Mesodermal cell (in vitro differentiated cells): ENCODE data around the gene TYROBP.

Source experiments
- H3K27ac ChIP-seq: 2 replicates; pipeline ENCODE4 v1.7.0; 2013; ENCODE audit warnings: mild to moderate bottlenecking, low read depth, low read length, moderate library complexity; ENCODE audit not compliant: severe bottlenecking
- H3K36me3 ChIP-seq: 2 replicates; pipeline ENCODE4 v1.7.1; 2013; ENCODE audit warnings: mild to moderate bottlenecking, low read length, moderate library complexity; ENCODE audit not compliant: control insufficient read depth, insufficient read depth
- H3K4me1 ChIP-seq: one replicate; pipeline ENCODE4 v1.7.1; 2013; ENCODE audit warnings: mild to moderate bottlenecking, low read length; ENCODE audit not compliant: insufficient read depth, control insufficient read depth, poor library complexity, severe bottlenecking
- H3K4me3 ChIP-seq: 2 replicates; pipeline ENCODE4 v1.7.0; 2013; ENCODE audit warnings: low read length, control low read depth, mild to moderate bottlenecking; ENCODE audit not compliant: insufficient read depth, poor library complexity, severe bottlenecking; ENCODE audit errors: extremely low read depth
- H3K9me3 ChIP-seq: 2 replicates; pipeline ENCODE4 v1.7.1; 2013; ENCODE audit warnings: mild to moderate bottlenecking, low read length, moderate library complexity; ENCODE audit not compliant: control insufficient read depth
- WGBS, 2 experiments: methylation state at CpG; one replicate each; pipeline ENCODE4 v1.1.5; 2013; ENCODE audit warnings: missing lambda C conversion rate in 2 of 2; ENCODE audit not compliant: insufficient coverage in 2 of 2; 5-methylcytosine and 5-hydroxymethylcytosine counted together

TYROBP gene

DNA sequence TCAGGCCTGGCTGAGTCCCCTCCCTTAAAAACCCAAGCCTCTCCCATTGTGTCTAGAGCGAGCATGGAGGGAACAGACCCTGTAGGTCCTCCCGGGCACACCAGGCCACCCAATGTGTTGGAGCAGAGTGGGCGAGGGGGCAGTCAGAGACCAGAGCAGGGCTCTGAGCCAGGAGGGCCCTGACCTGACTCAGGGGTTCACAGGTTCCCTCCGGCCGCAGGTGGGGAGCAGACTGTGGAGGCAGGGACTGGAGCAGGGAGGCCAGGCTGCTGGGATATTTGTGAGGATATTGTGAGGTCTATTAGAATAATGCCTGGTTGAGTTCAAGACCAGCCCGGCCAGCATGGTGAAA is 1.6 kb upstream of the TYROBP start:
- Histone ChIP-seq H3K4me3 (no peak overlapping the region), H3K4me1 (peaks cover 4% of the 10 kb centered on the region), H3K9me3 (no peaks in the 10 kb centered on the region), H3K27ac (no peak overlapping the region), H3K36me3 (no peaks in the 10 kb centered on the region)
- WGBS, 2 experiments = 86 to 100% methylated on average over 2 to 4 of the region's 6 CpGs

DNA sequence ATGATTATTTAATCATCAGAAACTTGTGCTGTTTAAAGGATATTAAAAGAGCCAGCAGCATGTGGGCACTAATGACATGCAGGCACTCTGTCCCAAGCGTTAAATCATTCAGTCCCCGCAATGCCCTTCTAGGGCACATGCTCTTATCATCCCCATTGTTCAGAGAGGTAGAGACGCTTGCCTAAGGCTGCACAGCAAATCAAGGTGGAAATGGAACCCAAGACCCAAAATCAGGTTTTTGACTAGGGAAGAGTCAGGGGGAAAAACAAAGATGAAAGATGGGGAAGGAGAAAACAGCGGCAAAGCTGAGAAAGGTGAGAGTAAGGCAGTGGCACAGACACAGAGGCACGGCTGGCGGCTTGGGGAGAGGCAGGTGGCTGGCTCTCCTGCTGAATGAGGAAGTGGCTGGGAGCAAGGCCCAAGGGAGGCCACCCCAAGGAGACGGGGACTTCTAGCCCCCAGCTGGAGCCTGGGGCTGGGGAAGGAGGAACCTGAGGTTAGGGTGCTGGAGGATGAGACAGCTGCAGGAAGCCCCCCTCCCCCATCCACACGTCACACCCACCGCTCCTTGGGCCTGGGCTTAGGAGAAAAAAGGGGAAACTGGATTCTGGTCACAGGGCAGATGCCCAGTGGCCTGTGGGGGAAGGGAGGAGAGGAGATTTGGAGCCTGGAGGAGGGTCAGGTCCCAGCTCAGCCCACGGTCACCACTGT is 1.0 kb upstream of the TYROBP start:
- H3K4me3 ChIP-seq = no peak overlapping the region
- H3K4me1 ChIP-seq = peaks cover 4% of the 10 kb centered on the region
- H3K36me3 ChIP-seq = no peaks in the 10 kb centered on the region
- H3K9me3 ChIP-seq = no peaks in the 10 kb centered on the region
- H3K27ac ChIP-seq = no peak overlapping the region
- 92 to 97% methylated on average over 4 to 6 of the region's 10 CpGs for WGBS, 2 experiments

DNA sequence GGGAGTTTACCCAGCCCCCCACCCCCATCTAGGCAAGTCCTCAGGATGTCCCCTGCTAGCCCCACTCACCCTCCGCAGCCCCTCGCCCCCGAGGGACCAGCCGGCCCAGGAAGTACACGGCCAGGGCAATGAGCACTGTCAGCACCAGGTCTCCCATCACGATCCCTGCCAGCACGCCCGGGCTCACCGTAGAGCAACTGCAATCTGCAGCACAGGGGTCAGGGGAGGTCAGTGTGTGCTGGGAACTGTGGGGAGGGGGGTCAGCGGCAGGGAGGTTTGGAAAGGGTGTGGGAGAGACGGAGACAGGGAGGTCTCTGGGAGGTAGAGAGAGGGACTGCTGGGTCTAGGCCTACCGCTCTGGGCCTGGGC is 734 bp downstream of the TYROBP start:
- peaks cover 5% of the 10 kb centered on the region for H3K4me1 ChIP-seq
- 50 to 64% methylated on average over 12 of the region's 12 CpGs for WGBS, 2 experiments
- no peak overlapping the region for H3K27ac ChIP-seq
- H3K4me3 ChIP-seq = no peak overlapping the region
- no peaks in the 10 kb centered on the region for H3K36me3 ChIP-seq
- no peaks in the 10 kb centered on the region for H3K9me3 ChIP-seq

DNA sequence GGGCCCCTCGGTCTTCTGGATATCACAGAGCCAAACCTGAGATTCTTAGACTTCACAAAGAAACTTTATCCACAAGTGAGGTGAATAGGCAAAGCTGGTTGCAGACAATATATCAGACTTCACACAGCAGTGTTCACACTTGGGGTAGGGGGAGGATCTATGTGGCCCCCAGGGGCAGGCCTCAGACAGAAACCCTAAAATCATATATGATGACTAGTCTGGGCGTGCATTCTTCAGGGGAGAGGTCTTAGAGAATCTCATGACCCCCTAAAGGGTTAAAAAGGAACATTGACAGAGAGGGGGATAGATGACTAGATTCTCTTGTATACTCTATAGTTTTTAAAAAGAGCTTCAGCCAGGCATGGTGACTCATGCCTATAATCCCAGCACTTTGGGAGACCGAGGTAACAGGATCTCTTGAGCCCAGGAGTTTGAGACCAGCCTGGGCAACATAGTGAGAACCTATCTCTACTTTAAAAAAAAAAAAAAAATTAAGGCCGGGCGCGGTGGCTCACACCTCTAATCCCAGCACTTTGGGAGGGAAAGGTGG is 2.8 kb downstream of the TYROBP start:
- Histone ChIP-seq H3K4me3 (no peak overlapping the region), H3K36me3 (no peaks in the 10 kb centered on the region), H3K4me1 (peaks cover 24% of the 10 kb centered on the region), H3K27ac (peak overlapping the region; percentile 29), H3K9me3 (no peaks in the 10 kb centered on the region)
- 67% methylated on average over 2 of the region's 6 CpGs; no CpG with 5 or more reads in 1 of the 2 experiments for WGBS, 2 experiments

DNA sequence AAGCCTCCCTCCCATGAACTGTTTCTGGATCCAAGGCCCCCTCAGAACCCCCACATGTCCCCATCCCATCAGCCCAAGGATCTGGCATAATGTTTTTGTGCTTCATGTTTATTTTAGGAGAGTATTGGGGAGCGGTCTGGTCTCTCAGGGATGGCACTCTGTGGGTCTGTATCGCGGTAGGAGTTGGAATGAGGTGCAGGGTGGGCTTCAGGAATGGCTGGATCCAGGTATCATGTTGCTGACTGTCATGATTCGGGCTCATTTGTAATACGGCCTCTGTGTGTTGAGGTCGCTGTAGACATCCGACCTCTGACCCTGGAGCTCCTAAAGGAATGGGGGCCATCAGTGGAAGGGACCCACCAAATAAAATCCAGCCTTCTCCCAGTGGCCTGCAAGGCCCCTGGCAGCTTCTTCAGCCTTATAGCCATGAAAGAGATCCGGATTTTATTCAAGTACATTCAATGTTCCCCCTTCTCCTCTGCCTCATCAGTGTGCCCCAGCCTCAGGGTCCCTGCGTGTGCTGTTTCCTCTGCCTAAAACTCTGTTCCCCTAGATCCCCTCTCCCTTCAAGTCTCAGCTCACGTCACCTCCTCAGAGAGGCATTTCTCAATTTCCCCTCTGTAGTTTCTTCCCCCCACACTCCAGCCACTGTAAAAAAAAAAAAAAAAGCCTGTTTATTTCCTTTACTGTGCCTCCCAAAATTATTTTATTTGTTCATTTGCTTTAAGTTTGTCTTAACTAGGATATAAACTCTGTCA is 3.6 kb downstream of the TYROBP start:
- H3K9me3 ChIP-seq = no peaks in the 10 kb centered on the region
- no peak overlapping the region for H3K4me3 ChIP-seq
- no peaks in the 10 kb centered on the region for H3K36me3 ChIP-seq
- H3K27ac ChIP-seq = peak overlapping the region; percentile 29
- 87 to 97% methylated on average over 8 to 9 of the region's 10 CpGs for WGBS, 2 experiments
- H3K4me1 ChIP-seq = peaks cover 24% of the 10 kb centered on the region

DNA sequence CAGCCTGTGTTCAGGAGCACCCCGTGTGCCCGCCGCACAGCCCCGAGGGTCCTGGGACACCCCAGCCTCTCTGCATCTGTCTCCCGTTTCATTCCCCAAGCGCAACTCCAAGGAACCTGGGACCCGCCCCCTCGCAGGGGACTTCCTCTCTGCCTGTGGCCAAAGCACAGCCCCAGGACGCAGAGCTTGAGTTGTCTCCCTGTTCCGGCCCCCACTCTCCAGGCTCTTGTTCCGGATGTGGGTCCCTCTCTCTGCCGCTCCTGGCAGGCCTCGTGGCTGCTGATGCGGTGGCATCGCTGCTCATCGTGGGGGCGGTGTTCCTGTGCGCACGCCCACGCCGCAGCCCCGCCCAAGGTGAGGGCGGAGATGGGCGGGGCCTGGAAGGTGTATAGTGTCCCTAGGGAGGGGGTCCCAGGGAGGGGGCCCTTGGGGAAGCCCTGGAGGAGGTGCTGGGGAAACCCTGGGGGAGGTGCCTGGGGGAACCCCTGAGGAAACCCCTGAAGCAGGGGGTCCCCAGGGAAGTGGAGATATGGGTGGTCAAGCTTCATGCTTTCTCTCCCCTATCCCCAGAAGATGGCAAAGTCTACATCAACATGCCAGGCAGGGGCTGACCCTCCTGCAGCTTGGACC is 4.4 kb downstream of the TYROBP start:
- Histone ChIP-seq H3K27ac (no peak overlapping the region), H3K4me3 (peak overlapping the region; percentile 6), H3K36me3 (no peaks in the 10 kb centered on the region), H3K4me1 (peaks cover 24% of the 10 kb centered on the region), H3K9me3 (no peaks in the 10 kb centered on the region)
- WGBS, 2 experiments = 1 to 10% methylated on average over 12 to 24 of the region's 24 CpGs

DNA sequence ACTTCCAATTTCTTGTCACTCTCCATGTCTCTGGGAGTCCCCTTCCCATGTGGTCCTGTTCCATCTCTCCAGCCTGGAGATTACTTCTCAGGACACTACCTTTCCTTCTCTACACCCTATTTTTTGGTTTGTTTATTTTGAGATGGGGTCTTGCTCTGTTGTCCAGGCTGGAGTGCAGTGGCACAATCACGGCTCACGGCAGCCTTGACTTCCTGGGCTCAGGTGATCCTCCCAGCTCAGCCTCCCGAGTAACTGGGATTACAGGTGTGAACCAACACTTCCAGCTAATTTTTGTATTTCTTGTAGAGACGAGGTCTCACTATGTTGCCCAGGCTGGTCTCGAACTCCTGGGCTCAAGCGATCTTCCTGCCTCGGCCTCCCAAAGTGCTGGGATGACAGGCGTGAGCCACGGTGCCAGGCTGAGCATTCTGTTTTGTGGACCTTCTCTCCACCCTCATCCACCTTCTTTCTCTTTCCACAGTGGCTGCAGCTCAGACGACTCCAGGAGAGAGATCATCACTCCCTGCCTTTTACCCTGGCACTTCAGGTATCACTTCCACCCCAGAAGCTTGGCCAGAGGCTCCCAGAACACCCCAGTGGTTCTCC is 5.1 kb downstream of the TYROBP start:
- Histone ChIP-seq H3K4me3 (no peak overlapping the region), H3K36me3 (peaks cover 5% of the 10 kb centered on the region), H3K9me3 (no peaks in the 10 kb centered on the region), H3K27ac (no peak overlapping the region), H3K4me1 (peaks cover 20% of the 10 kb centered on the region)
- 84 to 86% methylated on average over 10 of the region's 10 CpGs for WGBS, 2 experiments

DNA sequence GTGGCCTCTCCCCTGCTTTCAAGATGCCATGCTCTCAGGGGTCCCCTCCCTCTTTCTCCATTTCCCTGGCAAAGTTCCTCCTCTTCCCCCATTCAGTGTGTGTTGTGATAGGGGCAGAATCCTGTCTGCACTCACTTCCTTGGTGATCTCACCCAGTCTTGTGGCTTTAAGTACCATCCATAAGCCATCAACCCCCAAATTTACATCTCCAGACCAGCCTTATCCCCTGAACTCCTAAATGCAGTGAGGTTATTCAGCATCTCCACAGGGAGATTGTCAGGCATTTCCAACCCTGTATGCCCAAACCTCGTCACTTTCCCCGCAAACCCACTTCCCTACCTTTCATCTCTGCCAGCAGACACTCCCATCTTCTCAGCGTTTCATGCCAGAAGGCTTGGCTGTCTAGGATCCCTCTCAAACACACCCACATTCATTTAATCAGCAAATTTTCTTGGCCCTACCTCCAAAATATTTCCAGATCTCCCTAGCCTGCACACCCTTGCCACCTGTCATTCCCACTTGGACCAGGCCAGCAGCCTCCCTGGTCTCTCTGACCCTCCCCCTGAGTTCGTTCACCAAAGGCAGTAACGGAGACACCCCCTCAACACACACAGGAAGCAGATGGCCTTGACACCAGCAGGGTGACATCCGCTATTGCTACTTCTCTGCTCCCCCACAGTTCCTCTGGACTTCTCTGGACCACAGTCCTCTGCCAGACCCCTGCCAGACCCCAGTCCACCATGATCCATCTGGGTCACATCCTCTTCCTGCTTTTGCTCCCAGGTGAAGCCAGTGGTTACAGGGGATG is 6.0 kb downstream of the TYROBP start, which contains the start of gene HCST:
TSS of gene HCST (plus strand) at position 676 of the 808 bp plus-strand sequence. CDS start at position 741, 65 bp downstream.
- H3K4me1 ChIP-seq = peaks cover 20% of the 10 kb centered on the region
- no peak within 1 kb of the TSS for H3K4me3 ChIP-seq
- WGBS, 2 experiments = 56 to 61% methylated on average over 4 of the region's 6 CpGs

DNA sequence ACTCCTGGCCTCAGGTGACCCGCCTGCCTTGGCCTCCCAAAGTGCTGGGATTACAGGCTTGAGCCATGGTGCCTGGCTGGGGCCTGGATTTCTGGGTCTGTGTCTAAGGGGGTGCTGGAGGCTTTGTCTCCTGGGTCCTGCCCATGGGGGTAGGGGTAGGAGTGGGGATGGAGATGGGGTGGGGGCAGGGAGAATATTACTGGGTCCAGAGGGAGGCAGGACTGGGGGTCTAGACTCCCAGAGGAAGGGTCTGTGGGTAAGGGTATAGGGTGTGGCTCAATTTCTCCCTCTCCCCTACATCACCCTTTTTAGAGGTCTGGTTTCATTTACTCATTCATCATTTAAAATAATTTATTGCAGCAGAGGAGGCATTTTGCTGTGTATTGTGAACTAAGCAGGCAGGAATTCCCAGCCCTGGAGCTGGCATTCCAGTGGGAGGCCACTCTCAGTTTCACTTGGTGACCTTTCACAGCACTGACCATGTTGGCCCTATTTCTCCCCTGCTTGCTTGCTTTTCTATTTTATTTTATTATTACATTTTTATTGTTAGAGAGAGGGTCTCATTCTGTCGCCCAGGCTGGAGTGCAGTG is 6.9 kb downstream of the TYROBP start:
- peak overlapping the region; percentile 80 for H3K4me3 ChIP-seq
- 88% methylated on average over 1 of the region's 2 CpGs; no CpG with 5 or more reads in 1 of the 2 experiments for WGBS, 2 experiments
- no peaks in the 10 kb centered on the region for H3K9me3 ChIP-seq
- peaks cover 24% of the 10 kb centered on the region for H3K36me3 ChIP-seq
- H3K4me1 ChIP-seq = peaks cover 20% of the 10 kb centered on the region
- H3K27ac ChIP-seq = peak overlapping the region; percentile 33

More for the DNA sequence above, 6.0 kb downstream of the TYROBP start, which contains the start of gene HCST:
- Histone ChIP-seq H3K9me3 (no peaks in the 10 kb centered on the region), H3K36me3 (peaks cover 14% of the 10 kb centered on the region), H3K27ac (peak within 1 kb of the TSS; percentile 29)
